22Rv1 (cell line): ENCODE data around the gene TRIM45.

Source experiments
- CTCF ChIP-seq: fragments of 450-650 bp; IDR thresholded peaks from 2 replicates; pipeline ENCODE4 v1.5.1; 2017; ENCODE audit warnings: mild to moderate bottlenecking
- ZFX ChIP-seq: fragments of 450-650 bp; IDR thresholded peaks from 2 replicates; pipeline ENCODE4 v1.6.1; 2017; ENCODE audit warnings: antibody characterized with exemption, borderline replicate concordance

GRCh38 chr1:117164209-117164608 is 42.7 kb upstream of the TRIM45 start:
- TF ChIP-seq CTCF (no peak), ZFX (no peak)
